HG03025 (cell line): ENCODE data around the gene SEC14L5.

Experiments
- ATAC-seq: cut with Tn5 transposase; IDR thresholded peaks from one replicate; pipeline ENCODE4 v1.9.1; 2021; ENCODE audit warnings: mild to moderate bottlenecking, moderate library complexity; ENCODE audit not compliant: unreplicated experiment, low FRiP score

Gene SEC14L5

DNA sequence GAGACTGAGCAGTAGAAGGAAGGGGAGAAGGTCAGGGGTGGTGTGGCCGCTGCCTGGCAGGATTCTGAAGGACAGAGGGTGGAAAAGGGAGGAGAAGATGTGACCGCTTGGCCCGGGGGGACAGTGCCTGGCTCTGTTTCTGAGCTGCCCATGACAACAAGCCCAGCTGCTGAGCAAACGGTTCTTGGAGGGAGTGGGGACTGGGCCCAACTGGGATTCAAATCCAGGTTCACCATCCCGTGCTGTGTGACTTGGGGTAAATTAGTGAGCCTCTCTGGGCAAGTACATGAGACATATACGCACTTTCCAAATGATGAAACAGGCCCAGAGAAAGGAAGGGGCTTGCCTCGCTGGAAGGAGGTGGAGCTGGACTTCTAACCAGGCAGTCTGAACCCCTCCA, 23.3 kb downstream of the SEC14L5 start:
- no peak for ATAC-seq

DNA sequence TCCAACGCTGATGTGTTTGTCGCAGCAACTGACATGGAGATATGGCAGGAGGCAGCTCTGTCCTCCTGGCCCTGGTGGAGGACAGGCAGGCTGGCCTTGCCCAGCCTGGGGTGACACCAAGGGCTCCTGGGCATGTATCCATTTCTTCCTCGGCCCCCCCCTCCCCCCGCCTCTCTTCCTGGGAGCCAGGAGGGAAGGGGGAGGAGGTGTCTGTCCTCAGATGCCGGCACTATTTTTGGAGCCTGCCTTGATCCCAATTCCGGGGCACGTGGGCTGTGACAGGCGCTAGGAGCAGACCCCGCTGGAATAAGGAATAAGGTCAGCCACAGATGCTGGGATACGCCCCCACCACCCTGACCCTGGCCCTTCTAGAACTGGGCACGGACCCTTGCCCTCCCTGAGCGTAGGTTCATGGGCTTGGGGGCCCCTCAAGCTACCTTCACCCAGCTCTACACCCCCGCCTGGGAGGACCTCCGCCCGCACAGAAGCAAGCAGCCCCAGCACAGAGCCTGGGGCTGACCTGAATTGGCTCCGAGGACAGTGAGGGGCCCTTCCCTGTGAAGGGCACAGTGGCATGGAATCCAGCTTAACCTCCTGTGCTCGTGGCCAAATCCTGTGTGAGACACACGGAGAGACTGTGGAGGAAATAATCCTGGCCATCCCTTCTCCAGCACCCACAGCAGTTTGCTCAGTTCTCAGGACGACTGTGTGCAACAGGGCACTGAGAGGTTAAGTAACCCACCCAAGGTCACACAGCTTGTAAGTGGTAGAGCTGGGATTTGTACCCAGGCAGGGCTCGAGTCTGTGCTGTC, 24.1 kb downstream of the SEC14L5 start:
- no peak for ATAC-seq

DNA sequence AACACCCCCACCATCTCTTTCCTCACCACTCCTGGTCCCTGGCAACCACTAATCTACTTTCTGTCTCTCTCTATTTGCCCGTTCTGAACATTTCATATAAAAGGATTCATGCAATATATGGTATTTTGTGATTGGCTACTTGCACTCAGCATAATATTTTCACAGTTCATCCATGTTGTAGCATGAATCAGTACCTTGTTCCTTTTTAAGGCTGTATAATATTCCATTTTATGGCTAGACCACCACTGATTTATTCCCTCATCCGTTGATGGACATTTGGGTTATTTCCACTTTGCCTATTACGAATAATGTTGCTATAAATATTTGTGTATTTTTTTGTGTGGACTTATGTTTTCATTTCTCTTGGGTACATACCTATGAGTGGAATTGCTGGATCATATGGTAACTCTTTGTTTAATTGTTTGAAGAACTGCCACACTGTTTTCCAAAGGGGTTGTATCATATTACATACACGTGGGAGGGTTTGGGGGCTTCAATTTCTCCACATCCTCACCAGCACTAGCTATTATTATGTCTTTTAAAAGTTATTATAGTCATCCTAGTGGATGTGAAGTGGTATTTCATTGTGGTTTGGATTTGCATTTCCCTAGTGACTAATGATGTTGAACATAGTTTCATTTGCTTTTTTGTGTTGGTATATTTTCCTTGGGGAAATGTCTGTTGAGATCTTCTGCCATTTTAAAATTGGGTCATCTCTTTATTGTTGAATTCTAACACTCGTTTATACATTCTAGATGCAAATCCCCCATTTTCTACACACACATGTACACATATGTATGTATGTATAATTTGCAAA, 26.3 kb downstream of the SEC14L5 start:
- no peak for ATAC-seq

DNA sequence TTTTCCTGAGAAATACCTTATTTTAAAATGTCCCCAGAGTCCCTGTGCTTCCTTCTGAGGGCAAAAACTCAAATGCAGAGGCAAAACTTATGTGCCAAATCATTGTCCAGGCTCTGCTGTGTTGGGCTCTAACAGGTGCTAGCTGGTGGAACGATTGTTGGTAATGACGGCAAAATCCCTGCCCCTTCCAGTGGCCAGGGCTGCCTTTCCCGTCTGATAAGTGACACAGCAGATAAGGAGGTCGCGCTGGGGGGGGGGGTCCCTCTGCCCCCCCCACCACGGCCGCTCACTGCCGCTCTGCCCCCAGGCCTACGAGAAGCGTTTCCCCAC, 29.1 kb downstream of the SEC14L5 start:
- no peak for ATAC-seq

DNA sequence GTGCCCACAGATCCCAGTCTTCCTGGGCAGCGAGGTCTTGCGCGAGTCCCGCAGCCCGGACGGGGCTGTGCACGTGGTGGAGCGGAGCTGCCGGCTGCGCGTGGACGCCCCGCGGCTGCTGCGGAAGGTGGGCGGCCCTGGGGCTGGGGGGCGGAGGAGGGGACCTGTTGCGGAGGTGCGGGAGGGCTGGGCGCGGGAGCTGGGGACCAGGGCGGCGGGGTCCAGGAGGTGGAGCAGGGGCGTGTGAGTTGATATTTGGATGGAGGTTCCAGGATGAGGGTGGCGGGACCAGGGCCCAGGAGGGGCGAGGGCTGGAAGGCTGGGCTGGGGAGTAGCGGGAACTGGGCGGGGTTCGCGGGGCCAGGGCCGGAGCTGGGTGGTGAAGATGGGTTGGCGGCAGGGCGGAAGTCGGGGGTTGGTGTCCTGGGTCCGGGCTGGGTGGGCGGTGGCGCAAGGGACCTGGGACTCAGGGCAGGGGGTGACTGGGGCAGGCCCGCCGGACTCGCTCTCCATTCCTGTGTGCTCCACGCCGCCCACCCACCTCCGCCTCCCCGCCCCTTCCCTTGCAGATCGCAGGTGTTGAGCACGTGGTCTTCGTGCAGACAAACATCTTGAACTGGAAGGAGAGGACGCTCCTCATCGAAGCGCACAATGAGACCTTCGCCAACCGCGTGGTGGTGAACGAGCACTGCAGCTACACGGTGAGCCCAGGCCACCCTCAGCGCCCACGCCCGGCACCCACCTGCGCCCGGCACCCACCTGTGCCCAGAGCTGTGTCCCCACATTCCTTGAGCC, 29.6 kb downstream of the SEC14L5 start:
- ATAC-seq: no peak

DNA sequence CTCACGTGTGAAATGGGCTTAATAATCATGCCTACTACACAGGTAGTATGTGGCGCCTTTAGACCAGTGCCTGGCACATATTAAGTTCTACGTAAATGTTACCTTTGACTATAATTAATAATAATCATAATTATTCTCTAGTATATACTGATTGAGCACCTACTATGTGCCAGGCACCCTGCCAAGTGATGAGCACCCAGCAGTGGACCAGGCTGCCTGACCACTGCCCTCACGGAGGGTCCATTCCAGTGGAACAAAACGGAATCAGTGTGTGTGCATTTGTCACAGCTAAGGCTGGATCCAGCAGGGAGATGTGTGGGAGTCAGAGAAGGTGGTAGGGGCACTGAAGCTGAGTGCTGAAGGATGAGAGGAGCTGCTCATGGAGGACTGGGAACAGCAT, 30.5 kb downstream of the SEC14L5 start:
- ATAC-seq: no peak

DNA sequence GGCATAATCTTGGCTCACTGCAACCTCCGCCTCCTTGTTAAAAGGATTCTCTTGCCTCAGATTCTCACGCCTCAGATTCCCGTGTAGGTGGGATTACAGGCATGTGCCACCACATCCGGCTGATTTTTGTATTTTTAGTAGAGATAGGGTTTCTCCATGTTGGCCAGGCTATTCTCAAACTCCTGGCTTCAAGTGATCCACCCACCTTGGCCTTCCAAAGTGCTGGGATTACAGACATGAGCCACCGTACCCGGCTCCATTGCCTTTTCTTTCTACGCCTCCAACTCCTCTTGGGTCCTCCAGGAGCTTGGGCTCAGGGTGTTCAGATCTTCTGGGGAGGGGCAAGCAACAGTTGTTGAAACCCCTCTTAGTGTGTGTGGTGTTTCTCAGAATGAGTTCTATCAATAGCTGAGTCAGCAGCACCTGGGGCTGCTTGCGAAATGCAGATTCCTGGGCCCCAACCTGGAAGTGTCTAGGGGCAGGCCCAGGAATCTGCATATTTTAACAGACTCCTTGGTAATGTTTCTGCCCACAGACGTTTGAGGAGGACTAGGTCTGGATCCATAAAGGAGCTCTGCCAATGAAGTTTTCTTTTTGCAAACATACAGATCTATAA, 31.4 kb downstream of the SEC14L5 start:
- ATAC-seq: no peak

DNA sequence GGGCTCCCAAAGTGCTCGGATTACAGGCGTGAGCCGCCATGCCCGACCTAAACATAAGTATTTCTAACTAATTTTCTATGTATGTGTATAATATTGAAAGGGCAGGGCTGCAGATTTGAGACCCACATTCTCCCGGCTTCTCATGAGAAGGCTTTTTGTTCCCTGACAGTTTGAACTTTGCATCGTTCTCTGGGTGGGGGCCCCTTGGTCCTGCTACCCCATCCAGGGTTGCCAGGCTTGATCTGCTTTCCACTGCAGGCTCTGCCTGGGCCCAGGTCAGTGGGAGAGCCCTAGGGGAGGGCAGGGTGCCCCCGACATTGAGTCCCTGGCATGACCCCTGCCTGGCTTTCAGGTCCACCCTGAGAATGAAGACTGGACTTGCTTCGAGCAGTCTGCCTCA, 32.3 kb downstream of the SEC14L5 start:
- ATAC-seq: no peak

DNA sequence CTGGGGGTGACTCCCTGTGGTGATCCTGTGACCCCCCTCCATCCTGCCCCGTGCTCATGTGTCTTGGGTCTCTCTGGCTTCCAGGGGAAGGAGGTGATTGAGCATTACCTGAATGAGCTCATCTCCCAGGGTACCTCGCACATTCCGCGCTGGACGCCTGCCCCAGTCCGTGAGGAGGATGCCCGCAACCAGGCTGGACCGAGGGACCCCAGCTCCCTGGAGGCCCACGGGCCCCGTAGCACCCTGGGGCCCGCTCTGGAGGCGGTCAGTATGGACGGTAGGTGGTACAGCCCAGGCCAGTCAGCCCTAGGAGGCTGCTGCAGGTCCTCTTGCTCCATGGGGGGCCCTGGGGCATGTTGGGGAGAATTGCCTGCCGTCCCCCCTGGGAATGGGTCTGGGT, 33.6 kb downstream of the SEC14L5 start:
- ATAC-seq: no peak

DNA sequence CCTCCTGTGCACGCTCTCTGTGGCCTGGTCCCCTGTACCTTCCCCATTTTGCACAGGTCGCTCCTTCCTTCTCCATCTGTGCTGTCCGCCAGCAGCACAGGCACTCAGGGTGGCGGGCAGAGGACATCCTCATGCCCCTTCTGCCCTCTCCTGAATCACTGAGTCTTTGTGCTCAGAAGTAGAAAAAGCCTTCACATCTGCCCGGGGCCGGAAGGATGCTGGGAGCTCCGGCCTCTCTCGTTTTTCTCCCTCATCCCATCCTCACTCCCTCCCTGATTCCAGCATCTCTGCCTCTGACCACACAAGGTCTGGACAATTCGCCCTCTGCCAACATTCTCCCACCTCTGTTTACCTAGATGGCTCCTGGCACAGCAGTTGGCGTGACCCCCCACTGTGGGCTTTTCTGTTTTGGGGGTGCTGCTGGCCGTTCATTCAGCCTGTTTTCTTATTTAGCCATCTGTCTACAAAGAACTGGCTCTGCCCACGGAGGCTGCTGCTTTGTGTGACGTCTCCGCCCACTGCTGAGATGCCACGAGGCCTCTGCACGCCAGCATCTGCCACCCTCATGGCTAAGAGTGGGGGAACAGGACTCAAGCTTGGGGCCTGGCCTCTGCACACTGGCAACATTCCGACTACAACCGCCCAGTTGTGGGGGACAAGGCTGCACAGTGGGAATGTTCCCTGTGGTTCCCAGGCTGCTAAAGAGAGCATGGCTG, 36.7 kb downstream of the SEC14L5 start:
- ATAC-seq: no peak

DNA sequence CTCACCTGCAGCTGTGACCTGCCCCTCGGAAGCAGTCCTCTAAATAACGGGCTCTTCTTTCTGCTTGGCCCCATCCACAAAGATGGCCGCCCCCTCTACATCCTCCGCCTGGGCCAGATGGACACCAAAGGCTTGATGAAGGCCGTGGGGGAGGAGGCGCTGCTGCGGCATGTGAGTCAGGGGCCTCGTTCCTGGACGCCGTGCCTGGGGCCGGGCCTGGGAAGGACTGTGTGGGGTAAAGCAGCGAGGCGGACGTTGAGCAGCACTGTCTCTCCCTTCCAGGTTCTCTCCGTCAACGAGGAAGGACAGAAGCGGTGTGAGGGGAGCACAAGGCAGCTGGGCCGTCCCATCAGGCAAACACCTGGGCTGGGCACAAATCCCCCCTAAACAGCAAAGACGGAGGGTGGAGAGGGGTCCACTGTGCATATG, 42.5 kb downstream of the SEC14L5 start:
- no peak for ATAC-seq

DNA sequence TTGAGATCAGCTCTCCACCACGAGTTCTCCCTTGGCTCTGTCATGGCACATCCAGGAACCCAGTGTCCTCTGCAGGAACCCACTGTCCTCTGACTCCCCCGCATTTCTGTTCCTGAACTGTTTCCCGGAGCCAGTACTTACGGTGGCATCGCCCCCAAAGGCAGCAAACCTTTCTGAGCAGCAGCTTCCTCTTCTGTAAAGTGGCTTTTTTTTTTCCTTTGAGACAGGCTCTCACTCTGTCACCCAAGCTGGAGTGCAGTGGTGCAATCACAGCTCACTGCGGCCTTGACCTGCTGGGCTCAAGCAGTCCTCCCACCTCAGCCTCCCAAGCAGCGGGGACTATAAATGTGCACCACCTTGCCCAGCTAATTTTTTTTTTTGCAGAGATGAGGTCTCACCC, 43.4 kb downstream of the SEC14L5 start:
- ATAC-seq: no peak

DNA sequence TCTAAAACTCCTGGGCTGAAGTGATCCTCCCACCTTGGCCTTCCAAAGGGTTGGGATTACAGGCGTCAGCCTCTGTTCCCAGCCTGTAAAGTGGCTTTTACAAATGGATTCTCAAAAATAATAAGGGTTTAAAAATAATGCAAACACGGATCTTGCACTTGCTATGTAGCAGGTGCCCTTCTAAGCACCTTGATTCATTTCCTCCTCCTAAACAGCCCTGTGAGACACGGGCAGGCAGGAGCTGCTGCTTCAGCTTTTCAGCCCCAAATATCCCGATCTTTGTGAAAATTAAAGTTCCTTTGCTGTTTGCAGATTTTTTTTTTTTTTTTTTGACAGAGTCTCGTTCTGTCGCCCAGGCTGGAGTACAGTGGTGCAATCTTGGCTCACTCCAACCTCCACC, 43.9 kb downstream of the SEC14L5 start:
- no peak for ATAC-seq

DNA sequence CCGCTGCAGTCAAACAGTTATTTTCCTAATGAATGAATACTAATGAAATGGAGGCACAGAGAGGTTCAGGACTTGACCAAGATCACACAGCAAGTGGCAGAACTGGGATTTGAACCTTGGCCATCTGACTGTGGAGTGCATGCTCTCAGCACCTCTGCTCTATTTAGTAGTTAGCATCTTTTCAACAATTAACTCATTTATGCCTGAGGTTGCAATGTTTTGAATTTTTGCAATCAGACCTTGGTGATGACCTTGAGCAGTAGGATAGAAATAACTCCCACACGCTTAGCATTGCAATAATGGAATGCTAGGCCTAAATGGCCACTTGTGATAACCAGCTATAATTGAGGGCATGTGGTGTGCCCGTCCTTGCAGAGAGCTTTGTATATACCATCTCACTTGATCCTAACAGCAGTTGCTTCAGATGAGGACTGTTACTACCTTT, 44.6 kb downstream of the SEC14L5 start:
- no peak for ATAC-seq

DNA sequence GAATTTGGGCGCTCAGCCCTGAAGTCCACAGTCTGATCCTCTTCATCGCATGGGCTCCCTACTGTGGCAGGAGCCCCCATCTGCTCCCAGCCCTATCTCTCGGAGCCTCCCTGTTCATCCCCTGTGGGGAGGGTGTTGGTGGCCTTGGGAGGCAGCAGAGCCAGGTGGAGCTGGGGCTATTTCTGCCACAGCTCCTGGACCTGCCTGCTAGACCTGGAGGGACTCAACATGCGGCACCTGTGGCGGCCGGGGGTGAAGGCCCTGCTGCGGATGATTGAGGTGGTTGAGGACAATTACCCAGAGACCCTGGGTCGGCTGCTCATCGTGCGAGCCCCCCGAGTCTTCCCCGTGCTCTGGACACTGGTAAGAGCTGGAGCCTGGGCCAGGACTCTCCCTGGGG, 45.1 kb downstream of the SEC14L5 start:
- ATAC-seq: no peak

DNA sequence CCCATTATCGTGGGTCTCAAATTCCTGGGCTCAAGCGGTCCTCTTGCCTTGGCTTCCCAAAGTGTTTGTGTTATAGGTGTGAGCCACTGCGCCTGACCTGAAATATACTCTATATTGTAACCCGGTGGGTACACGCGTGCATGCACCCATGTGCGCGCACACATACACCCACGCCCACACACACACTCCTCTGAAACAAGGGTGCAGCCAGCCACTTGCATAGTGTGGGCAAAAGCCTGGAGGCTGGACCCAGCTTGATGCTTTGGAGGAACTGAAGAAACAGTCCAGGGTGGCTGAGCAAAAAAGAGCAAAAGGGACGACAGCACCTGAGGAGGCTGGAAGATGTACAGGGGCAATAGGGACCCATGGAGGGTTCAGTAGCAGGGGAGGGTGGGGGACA, 45.7 kb downstream of the SEC14L5 start:
- no peak for ATAC-seq

DNA sequence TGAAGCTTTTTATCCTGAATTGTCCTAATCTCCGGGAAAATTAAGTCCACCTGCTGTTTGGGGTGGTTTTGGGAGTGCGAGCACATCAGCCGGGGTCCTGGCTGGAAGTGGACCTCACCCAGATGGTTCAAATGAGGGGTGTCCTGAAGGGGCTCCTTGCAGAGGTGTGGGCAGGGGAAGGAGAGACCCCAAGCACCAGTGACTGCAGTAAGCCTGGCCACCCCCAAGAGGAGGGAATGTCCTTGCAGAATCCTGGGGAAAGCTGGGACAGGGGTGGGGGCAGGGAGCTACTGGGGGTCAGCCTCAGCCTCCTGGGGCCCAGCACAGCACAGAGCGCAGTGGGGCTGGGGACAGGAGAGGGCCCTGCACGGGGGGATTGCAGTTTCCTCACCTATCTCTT, 46.2 kb downstream of the SEC14L5 start:
- ATAC-seq: no peak

DNA sequence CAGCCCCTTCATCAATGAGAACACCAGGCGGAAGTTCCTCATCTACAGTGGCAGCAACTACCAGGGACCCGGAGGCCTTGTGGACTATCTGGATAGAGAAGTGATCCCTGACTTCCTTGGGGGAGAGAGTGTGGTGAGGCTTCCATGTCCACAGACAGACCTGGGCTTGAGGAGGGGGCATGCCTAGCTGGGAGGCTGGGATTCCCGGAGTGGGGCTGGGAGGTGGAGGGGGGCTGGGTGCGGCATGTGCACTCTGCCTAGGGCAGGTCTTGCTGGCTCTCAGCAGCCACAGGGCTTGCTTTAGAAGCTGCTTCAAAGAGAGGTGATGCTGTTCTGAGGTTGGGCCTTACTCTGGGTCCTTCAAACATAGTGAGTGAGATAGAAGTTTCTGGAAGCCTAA, 47.8 kb downstream of the SEC14L5 start:
- ATAC-seq: no peak

DNA sequence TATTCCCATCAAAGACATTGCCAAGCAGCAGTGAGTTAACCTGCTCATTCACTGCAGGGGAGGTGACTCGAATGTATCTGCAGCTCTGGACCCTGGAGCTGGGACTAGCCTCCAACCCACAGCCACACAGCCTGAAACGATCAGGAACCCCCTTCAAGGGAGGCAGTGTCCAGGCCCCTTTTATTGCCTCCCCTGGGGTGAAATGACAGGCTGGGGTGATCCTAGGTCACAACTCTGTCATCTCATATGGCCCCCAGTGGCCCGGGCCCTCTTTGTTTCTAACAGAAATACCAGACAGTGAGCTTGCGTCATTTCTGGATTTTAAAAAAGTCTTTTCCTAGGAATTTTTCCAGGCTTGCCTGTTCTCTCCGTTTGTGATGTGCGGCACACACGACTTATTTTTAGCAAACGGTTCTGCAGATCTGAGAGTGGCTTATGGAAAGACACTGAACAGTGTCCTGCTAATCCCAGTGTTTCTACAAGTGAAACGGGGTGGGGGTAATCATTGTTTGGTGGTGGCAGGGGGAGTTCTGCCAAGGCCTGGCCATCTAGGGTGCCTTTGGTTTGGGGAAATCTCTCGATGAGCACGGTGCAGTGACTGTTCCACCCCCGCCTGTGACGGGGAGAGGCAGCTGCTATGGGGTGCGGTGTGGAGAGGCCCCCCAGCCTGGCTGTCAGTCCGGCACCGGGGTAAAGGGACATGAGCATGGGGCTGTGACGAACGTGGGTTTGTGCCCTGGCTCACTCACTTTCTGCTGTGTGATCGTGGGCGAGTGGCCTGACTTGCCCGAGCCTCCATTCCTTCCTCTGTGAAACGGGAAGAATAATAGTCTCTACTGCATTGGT, 48.4 kb downstream of the SEC14L5 start:
- ATAC-seq: no peak
